H9 (cell line): ENCODE results near the gene WWC2. TPM values are rescaled to one million over a fixed set of nuclear protein-coding genes. Genes with fewer than 3 reads are reported as not detected.

Experiments
- DNase-seq: peaks from one replicate; pipeline ENCODE4 v3.0.0-alpha.2; 2017
- H2AFZ ChIP-seq: one replicate; pipeline ENCODE4 v1.6.1; 2013; ENCODE audit warnings: mild to moderate bottlenecking, low read length, control low read depth, moderate library complexity
- H2AK5ac ChIP-seq: 2 replicates; pipeline ENCODE4 v1.6.1; 2013; ENCODE audit warnings: low read length, control low read depth, mixed read lengths; ENCODE audit not compliant: insufficient read length
- H2BK120ac ChIP-seq: one replicate; pipeline ENCODE4 v1.6.1; 2013; ENCODE audit warnings: low read depth, mild to moderate bottlenecking, low read length, control low read depth, inconsistent platforms; ENCODE audit not compliant: poor library complexity, severe bottlenecking
- H2BK12ac ChIP-seq: 2 replicates; pipeline ENCODE4 v1.6.1; 2013; ENCODE audit warnings: low read length, control low read depth, mixed read lengths, low read depth; ENCODE audit not compliant: insufficient read length
- H2BK15ac ChIP-seq: 2 replicates; pipeline ENCODE4 v1.6.1; 2013; ENCODE audit warnings: low read depth, low read length, control low read depth
- H2BK20ac ChIP-seq: one replicate; pipeline ENCODE4 v1.6.1; 2013; ENCODE audit warnings: low read depth, mild to moderate bottlenecking, low read length, control low read depth, inconsistent platforms; ENCODE audit not compliant: poor library complexity, severe bottlenecking
- H2BK5ac ChIP-seq: 2 replicates; pipeline ENCODE4 v1.6.1; 2013; ENCODE audit warnings: low read length, control low read depth, mixed read lengths; ENCODE audit not compliant: insufficient read length
- H3K14ac ChIP-seq: 2 replicates; pipeline ENCODE4 v1.6.1; 2013; ENCODE audit warnings: low read length, control low read depth; ENCODE audit not compliant: insufficient read depth
- H3K18ac ChIP-seq: 2 replicates; pipeline ENCODE4 v1.6.1; 2013; ENCODE audit warnings: low read depth, mild to moderate bottlenecking, mixed read lengths, low read length, control low read depth; ENCODE audit not compliant: insufficient read length
- H3K23ac ChIP-seq: 2 replicates; pipeline ENCODE4 v1.6.1; 2013; ENCODE audit warnings: low read length, control low read depth, mixed read lengths, low read depth; ENCODE audit not compliant: insufficient read length
- H3K23me2 ChIP-seq: 2 replicates; pipeline ENCODE4 v1.6.1; 2013; ENCODE audit warnings: low read depth, mild to moderate bottlenecking, mixed read lengths, low read length, control low read depth; ENCODE audit not compliant: insufficient read length, poor library complexity, severe bottlenecking
- H3K27ac ChIP-seq: 2 replicates; pipeline ENCODE4 v1.5.1; 2013; ENCODE audit warnings: low read length, control low read depth, mixed read lengths, low read depth; ENCODE audit not compliant: insufficient read length
- H3K27me3 ChIP-seq: 2 replicates; pipeline ENCODE4 v1.6.1; 2013; ENCODE audit warnings: low read length, control low read depth, inconsistent platforms; ENCODE audit not compliant: insufficient read depth
- H3K4ac ChIP-seq: 2 replicates; pipeline ENCODE4 v1.6.1; 2013; ENCODE audit warnings: low read depth, mild to moderate bottlenecking, control low read depth, inconsistent platforms, low read length, moderate library complexity
- H3K4me1 ChIP-seq: 2 replicates; pipeline ENCODE4 v1.6.1; 2013; ENCODE audit warnings: low read length, control low read depth, inconsistent platforms; ENCODE audit not compliant: insufficient read depth
- H3K4me2 ChIP-seq: 2 replicates; pipeline ENCODE4 v1.6.1; 2013; ENCODE audit warnings: low read length, control low read depth, mixed read lengths; ENCODE audit not compliant: insufficient read length, insufficient read depth
- H3K56ac ChIP-seq: 2 replicates; pipeline ENCODE4 v1.6.1; 2013; ENCODE audit warnings: low read depth, mild to moderate bottlenecking, mixed read lengths, low read length, control low read depth; ENCODE audit not compliant: insufficient read length
- H3K79me1 ChIP-seq: 2 replicates; pipeline ENCODE4 v1.6.1; 2013; ENCODE audit warnings: low read depth, mild to moderate bottlenecking, moderate library complexity, low read length, control low read depth, inconsistent platforms; ENCODE audit not compliant: insufficient read depth, poor library complexity, severe bottlenecking
- H3K79me2 ChIP-seq: 2 replicates; pipeline ENCODE4 v1.6.1; 2013; ENCODE audit warnings: low read length, control low read depth, inconsistent platforms; ENCODE audit not compliant: insufficient read depth
- H3K9ac ChIP-seq: 2 replicates; pipeline ENCODE4 v1.6.1; 2013; ENCODE audit warnings: low read length, control low read depth, mixed read lengths; ENCODE audit not compliant: insufficient read length; ENCODE audit errors: extremely low read depth
- H3K9me3 ChIP-seq: one replicate; pipeline ENCODE4 v1.6.1; 2013; ENCODE audit warnings: low read depth, low read length, inconsistent platforms; ENCODE audit not compliant: control insufficient read depth
- H3T11ph ChIP-seq: one replicate; pipeline ENCODE4 v1.6.1; 2013; ENCODE audit warnings: mild to moderate bottlenecking, low read length, control low read depth, inconsistent platforms
- H4K20me1 ChIP-seq: one replicate; pipeline ENCODE4 v1.6.1; 2013; ENCODE audit not compliant: control insufficient read depth, insufficient read length, insufficient read depth
- H4K5ac ChIP-seq: 2 replicates; pipeline ENCODE4 v1.6.1; 2013; ENCODE audit warnings: low read depth, mild to moderate bottlenecking, mixed read lengths, low read length, control low read depth; ENCODE audit not compliant: insufficient read length
- H4K8ac ChIP-seq: replicated peaks from 2 replicates; pipeline ENCODE4 v1.6.1; 2013; ENCODE audit warnings: low read length, control low read depth, mixed read lengths, low read depth; ENCODE audit not compliant: insufficient read length
- H4K91ac ChIP-seq: 2 replicates; pipeline ENCODE4 v1.6.1; 2013; ENCODE audit warnings: low read depth, mild to moderate bottlenecking, moderate library complexity, mixed read lengths, low read length, control low read depth; ENCODE audit not compliant: insufficient read length
- H3K27ac Mint-ChIP-seq, 3 experiments: 2 replicates in 2 of 3; 3 replicates in 1 of 3; pipeline ENCODE4 v1.8.0; 2020 to 2021; ENCODE audit warnings: mixed read lengths in 3 of 3, mild to moderate bottlenecking in 1 of 3, moderate library complexity in 1 of 3
- H3K27me3 Mint-ChIP-seq: 2 replicates; pipeline ENCODE4 v1.8.0; 2021; ENCODE audit warnings: low read depth, mild to moderate bottlenecking, moderate library complexity, mixed read lengths
- H3K36me3 Mint-ChIP-seq, 3 experiments: 2 replicates in 2 of 3; 3 replicates in 1 of 3; pipeline ENCODE4 v1.8.0; 2020 to 2021; ENCODE audit warnings: low read depth in 3 of 3, mixed read lengths in 3 of 3; ENCODE audit not compliant: insufficient read depth in 1 of 3
- H3K4me1 Mint-ChIP-seq, 2 experiments: 2 replicates each; pipeline ENCODE4 v1.8.0; 2020; ENCODE audit warnings: mixed read lengths in 2 of 2
- H3K4me3 Mint-ChIP-seq, 2 experiments: 2 replicates in 1 of 2; 3 replicates in 1 of 2; pipeline ENCODE4 v1.8.0; 2020 to 2021; ENCODE audit warnings: mild to moderate bottlenecking in 2 of 2, mixed read lengths in 2 of 2, moderate library complexity in 1 of 2
- H3K9me3 Mint-ChIP-seq, 2 experiments: 2 replicates in 1 of 2; 3 replicates in 1 of 2; pipeline ENCODE4 v1.8.0; 2020; ENCODE audit warnings: mild to moderate bottlenecking in 2 of 2, mixed read lengths in 2 of 2, moderate library complexity in 1 of 2
- WGBS: extraction: QIAGEN DNeasy Blood & Tissue Kit; methylation state at CpG from one replicate; pipeline ENCODE4 v1.1.7; 2013; ENCODE audit warnings: missing lambda C conversion rate, low lambda C conversion rate, mixed read lengths; ENCODE audit not compliant: insufficient read length; ENCODE audit errors: extremely low coverage; 5-methylcytosine and 5-hydroxymethylcytosine counted together
- total RNA-seq: library from RNA; stranded (reverse); gene quantifications from 2 replicates; pipeline ENCODE4 v1.2.1, GENCODE V29; 2021
- TF ChIP-seq, protein P1 (sequence below): fragments of 200-600 bp; sonication (generic); conservative IDR thresholded peaks from 3 replicates; pipeline ENCODE4 v1.8.0; 2021; ENCODE audit warnings: antibody characterized with exemption, mild to moderate bottlenecking

Gene WWC2
- total RNA-seq, 1 experiment from 2014 or later: 106 TPM

DNA sequence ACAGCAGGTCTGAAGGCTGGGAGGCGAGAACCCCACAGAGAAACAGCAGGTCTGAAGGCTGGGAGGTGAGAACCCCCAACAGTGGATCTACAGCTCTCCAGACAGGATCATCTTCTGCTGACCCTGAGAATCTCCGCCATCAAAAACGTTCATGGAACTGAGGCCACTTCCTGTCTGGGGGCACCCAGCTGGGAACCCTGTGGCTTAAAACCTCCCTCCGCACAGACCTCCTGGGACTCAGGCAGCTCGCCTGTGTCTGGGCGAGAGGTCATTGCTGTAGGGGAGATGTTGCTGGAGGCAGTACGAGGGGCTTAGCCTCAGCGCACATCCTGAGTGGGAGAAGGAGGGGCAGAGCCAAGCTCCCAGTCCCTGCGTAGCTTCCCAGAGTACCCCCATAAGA lies 238.3 kb downstream of the WWC2 start:
- Mint-ChIP-seq H3K27ac (no peak overlapping the region), H3K36me3 (no peaks in the 10 kb centered on the region; a peak in 1 of 7 replicates), H3K4me1 (peaks cover 0 to 4% of the 10 kb centered on the region in 2 experiments; a peak in 1 of 4 replicates), H3K4me3 (no peak overlapping the region), H3K9me3 (no peaks in the 10 kb centered on the region; a peak in 1 of 5 replicates), H3K27me3 (peaks cover 3% of the 10 kb centered on the region)
- Histone ChIP-seq H3K56ac (no peak overlapping the region), H3K18ac (no peak overlapping the region), H3K4me2 (no peak overlapping the region), H2BK120ac (no peak overlapping the region), H3K23me2 (no peaks in the 10 kb centered on the region), H2BK12ac (no peak overlapping the region), H3K4ac (no peak overlapping the region), H3T11ph (no peak overlapping the region), H3K9me3 (no peaks in the 10 kb centered on the region), H3K27ac (no peak overlapping the region), H2BK5ac (no peak overlapping the region), H2BK15ac (no peak overlapping the region), H2AFZ (no peak overlapping the region), H3K79me1 (no peaks in the 10 kb centered on the region), H3K27me3 (no peaks in the 10 kb centered on the region), H3K79me2 (no peaks in the 10 kb centered on the region), H2BK20ac (no peak overlapping the region), H3K23ac (no peak overlapping the region), H3K9ac (no peak overlapping the region), H2AK5ac (no peak overlapping the region), H4K8ac (no peak overlapping the region), H4K20me1 (no peaks in the 10 kb centered on the region), H3K14ac (no peak overlapping the region), H3K4me1 (no peaks in the 10 kb centered on the region), H4K5ac (no peak overlapping the region), H4K91ac (no peak overlapping the region)
- TF ChIP-seq, protein P1, sequence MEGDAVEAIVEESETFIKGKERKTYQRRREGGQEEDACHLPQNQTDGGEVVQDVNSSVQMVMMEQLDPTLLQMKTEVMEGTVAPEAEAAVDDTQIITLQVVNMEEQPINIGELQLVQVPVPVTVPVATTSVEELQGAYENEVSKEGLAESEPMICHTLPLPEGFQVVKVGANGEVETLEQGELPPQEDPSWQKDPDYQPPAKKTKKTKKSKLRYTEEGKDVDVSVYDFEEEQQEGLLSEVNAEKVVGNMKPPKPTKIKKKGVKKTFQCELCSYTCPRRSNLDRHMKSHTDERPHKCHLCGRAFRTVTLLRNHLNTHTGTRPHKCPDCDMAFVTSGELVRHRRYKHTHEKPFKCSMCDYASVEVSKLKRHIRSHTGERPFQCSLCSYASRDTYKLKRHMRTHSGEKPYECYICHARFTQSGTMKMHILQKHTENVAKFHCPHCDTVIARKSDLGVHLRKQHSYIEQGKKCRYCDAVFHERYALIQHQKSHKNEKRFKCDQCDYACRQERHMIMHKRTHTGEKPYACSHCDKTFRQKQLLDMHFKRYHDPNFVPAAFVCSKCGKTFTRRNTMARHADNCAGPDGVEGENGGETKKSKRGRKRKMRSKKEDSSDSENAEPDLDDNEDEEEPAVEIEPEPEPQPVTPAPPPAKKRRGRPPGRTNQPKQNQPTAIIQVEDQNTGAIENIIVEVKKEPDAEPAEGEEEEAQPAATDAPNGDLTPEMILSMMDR: no peak
- no peak for DNase-seq
- no CpG with 5 or more reads among the region's 9 CpGs for WGBS
